Right lobe of liver (tissue), 6 donors: ENCODE measurements around the gene RHBDD1. TPM values are rescaled to one million over a fixed set of nuclear protein-coding genes. Genes with fewer than 3 reads are reported as not detected.

Experiments
- ATAC-seq, 4 donors: fragments of 200-7000 bp; cut with Tn5 transposase; one replicate each; pipeline ENCODE4 v1.9.1; 2020; ENCODE audit warnings: mild to moderate bottlenecking in 4 of 4, moderate library complexity in 4 of 4
- DNase-seq, 3 donors: peaks; one replicate each; pipeline ENCODE4 v3.0.0-alpha.2; 2020
- H3K27ac ChIP-seq, 3 donors: fragments of 200-600 bp; one replicate each; pipeline ENCODE4 v1.8.0; 2022
- H3K27me3 ChIP-seq, 2 donors: fragments of 200-600 bp; one replicate each; pipeline ENCODE4 v1.8.0; 2022
- H3K36me3 ChIP-seq, 4 donors: fragments of 200-600 bp; sonication (generic) in 1 of 4; one replicate each; pipeline versions ENCODE4 v1.5.1 to v1.8.0; 2017 to 2022; ENCODE audit warnings: control low read depth in 1 of 4
- H3K4me1 ChIP-seq, 4 donors: fragments of 200-600 bp; sonication (generic) in 1 of 4; one replicate each; pipeline versions ENCODE4 v1.5.1 to v1.8.0; 2017 to 2022; ENCODE audit warnings: control low read depth in 1 of 4
- H3K4me3 ChIP-seq, 3 donors: fragments of 200-600 bp; one replicate each; pipeline ENCODE4 v1.8.0; 2022
- H3K9me3 ChIP-seq, 4 donors: fragments of 200-600 bp; sonication (generic) in 1 of 4; one replicate each; pipeline versions ENCODE4 v1.5.1 to v1.8.0; 2017 to 2022; ENCODE audit warnings: control low read depth in 1 of 4
- POLR2A ChIP-seq: fragments of 450-650 bp; IDR thresholded peaks from one replicate; pipeline ENCODE4 v1.6.1; 2017; ENCODE audit warnings: antibody characterized with exemption, mild to moderate bottlenecking
- WGBS: methylation state at CpG from one replicate; pipeline ENCODE4 v1.1.6; 2018; ENCODE audit warnings: low coverage, low lambda C conversion rate; ENCODE audit not compliant: insufficient coverage; ENCODE audit errors: missing lambda C conversion rate; 5-methylcytosine and 5-hydroxymethylcytosine counted together
- intact Hi-C, 2 donors: fragments of 100-400 bp; cut with DNase I; formaldehyde crosslinking; loops; one replicate each; pipeline versions ENCODE4 v1.11.2 to v1.14.1; 2022
- total RNA-seq, 6 experiments: library from RNA; depleted of rRNA in 2 of 6; stranded (reverse); fragments of >200 nt in 2 of 6; fragmentation: NEBNext Ultra II Directional in 3 of 6; extraction: Animal tissue kit (Norgen Biotek cat#: 25700) in 3 of 6; gene quantifications; one replicate each; pipeline versions ENCODE4 v1.1.0 to v1.2.4, GENCODE V29; 2016 to 2023
- TF ChIP-seq, protein P1 (sequence below), 4 donors: fragments of 200-600 bp in 3 of 4; fragments of 450-650 bp in 1 of 4; IDR thresholded peaks; one replicate each; pipeline versions ENCODE4 v1.5.1 to v1.8.0; 2016 to 2022; ENCODE audit warnings: antibody characterized with exemption in 4 of 4, mild to moderate bottlenecking in 2 of 4
- donor health status: DM: no; HTN: yes; CAD: no.
- donor health status: DM: no; HTN: no; CAD: no.
- donor health status: DM: no; HTN: no; CAD: no.
- donor health status: DM: no; HTN: yes; CAD: no.
- donor health status: DM: no; HTN: yes; CAD: no.

Gene RHBDD1
- total RNA-seq, 6 experiments from 2014 or later: 14.7 to 25.3 (median 21.0) TPM

DNA sequence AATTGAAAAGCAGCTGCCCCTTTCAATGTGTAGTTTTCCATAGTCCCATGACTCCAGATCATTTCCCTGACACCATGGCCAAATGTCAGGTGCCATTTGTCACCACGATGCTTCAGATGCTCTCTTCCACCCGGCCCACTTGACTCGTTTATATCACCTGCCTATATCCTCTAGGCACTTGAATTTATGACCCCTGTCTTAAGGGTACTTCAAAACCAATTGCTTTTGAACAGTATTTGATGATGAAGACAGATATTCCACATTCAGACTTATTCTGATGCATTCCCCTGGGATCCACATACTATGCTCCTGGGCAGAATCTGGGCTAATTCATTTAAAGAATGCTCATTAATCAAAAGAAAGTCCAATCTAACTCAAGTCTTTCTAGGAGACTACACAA is 16.9 kb upstream of the RHBDD1 start:
- Histone ChIP-seq H3K27ac (no peak overlapping the region), H3K27me3 (no peaks in the 10 kb centered on the region), H3K4me1 (no peaks in the 10 kb centered on the region), H3K36me3 (no peaks in the 10 kb centered on the region), H3K9me3 (peaks cover 0 to 6% (median 0%) of the 10 kb centered on the region in 4 donors), H3K4me3 (no peak overlapping the region)
- intact Hi-C loops: loop anchor here in 1 of 2 donors (10.0 kb wide), 1 partner anchor 156 kb away; no protein-coding TSS in a partner anchor
- 73% methylated on average over 3 of the region's 3 CpGs for WGBS
- TF ChIP-seq, protein P1, sequence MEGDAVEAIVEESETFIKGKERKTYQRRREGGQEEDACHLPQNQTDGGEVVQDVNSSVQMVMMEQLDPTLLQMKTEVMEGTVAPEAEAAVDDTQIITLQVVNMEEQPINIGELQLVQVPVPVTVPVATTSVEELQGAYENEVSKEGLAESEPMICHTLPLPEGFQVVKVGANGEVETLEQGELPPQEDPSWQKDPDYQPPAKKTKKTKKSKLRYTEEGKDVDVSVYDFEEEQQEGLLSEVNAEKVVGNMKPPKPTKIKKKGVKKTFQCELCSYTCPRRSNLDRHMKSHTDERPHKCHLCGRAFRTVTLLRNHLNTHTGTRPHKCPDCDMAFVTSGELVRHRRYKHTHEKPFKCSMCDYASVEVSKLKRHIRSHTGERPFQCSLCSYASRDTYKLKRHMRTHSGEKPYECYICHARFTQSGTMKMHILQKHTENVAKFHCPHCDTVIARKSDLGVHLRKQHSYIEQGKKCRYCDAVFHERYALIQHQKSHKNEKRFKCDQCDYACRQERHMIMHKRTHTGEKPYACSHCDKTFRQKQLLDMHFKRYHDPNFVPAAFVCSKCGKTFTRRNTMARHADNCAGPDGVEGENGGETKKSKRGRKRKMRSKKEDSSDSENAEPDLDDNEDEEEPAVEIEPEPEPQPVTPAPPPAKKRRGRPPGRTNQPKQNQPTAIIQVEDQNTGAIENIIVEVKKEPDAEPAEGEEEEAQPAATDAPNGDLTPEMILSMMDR (IDR thresholded peaks at IDR 0.05): no peak
- no peak for TF ChIP-seq POLR2A
- no peak for DNase-seq
- no peak for ATAC-seq

GRCh38 chr2:226825056-226825455 is 10.8 kb upstream of the RHBDD1 start:
- WGBS: 53% methylated on average over 2 of the region's 2 CpGs
- Histone ChIP-seq H3K4me3 (no peak overlapping the region), H3K4me1 (no peaks in the 10 kb centered on the region), H3K27me3 (no peaks in the 10 kb centered on the region), H3K9me3 (peaks cover 0 to 6% (median 0%) of the 10 kb centered on the region in 4 donors), H3K27ac (no peak overlapping the region), H3K36me3 (no peaks in the 10 kb centered on the region)
- ATAC-seq: no peak
- no peak for DNase-seq
- intact Hi-C loops: no loop called here
- no peak for TF ChIP-seq POLR2A
- TF ChIP-seq, protein P1 (IDR thresholded peaks at IDR 0.05): no peak

GRCh38 chr2:226828191-226828590 is 7.7 kb upstream of the RHBDD1 start:
- intact Hi-C loops: no loop called here
- ATAC-seq: no peak
- H3K27ac ChIP-seq: no peak overlapping the region
- no peak for DNase-seq
- H3K36me3 ChIP-seq: no peaks in the 10 kb centered on the region
- no peak for TF ChIP-seq POLR2A
- TF ChIP-seq, protein P1 (IDR thresholded peaks at IDR 0.05): no peak
- H3K27me3 ChIP-seq: no peaks in the 10 kb centered on the region
- WGBS: 65% methylated on average over 2 of the region's 2 CpGs
- H3K4me3 ChIP-seq: no peak overlapping the region
- no peaks in the 10 kb centered on the region for H3K4me1 ChIP-seq
- peaks cover 0 to 5% (median 0%) of the 10 kb centered on the region in 4 donors for H3K9me3 ChIP-seq

- no peak for DNase-seq
- H3K27ac ChIP-seq: no peak overlapping the region
- intact Hi-C loops: no loop called here
- H3K36me3 ChIP-seq: no peaks in the 10 kb centered on the region
- no peaks in the 10 kb centered on the region for H3K9me3 ChIP-seq
- H3K27me3 ChIP-seq: no peaks in the 10 kb centered on the region
- peaks cover 0 to 9% (median 2%) of the 10 kb centered on the region in 4 donors for H3K4me1 ChIP-seq
- no peak for TF ChIP-seq POLR2A
- TF ChIP-seq, protein P1 (IDR thresholded peaks at IDR 0.05): no peak
- 84% methylated on average over 8 of the region's 8 CpGs for WGBS
- no peak for ATAC-seq
- H3K4me3 ChIP-seq: no peak overlapping the region
Observed at GRCh38 chr2:226829721-226830631, 5.9 kb upstream of the RHBDD1 start.
